GM12801 (cell line): ENCODE data around the gene LRRTM2.

Experiments used
- TF ChIP-seq, protein P1 (sequence below): IDR thresholded peaks from one replicate; pipeline ENCODE4 v1.5.1; 2011; ENCODE audit warnings: control low read depth; ENCODE audit not compliant: insufficient read length; ENCODE audit errors: extremely low read depth

LRRTM2 gene

DNA sequence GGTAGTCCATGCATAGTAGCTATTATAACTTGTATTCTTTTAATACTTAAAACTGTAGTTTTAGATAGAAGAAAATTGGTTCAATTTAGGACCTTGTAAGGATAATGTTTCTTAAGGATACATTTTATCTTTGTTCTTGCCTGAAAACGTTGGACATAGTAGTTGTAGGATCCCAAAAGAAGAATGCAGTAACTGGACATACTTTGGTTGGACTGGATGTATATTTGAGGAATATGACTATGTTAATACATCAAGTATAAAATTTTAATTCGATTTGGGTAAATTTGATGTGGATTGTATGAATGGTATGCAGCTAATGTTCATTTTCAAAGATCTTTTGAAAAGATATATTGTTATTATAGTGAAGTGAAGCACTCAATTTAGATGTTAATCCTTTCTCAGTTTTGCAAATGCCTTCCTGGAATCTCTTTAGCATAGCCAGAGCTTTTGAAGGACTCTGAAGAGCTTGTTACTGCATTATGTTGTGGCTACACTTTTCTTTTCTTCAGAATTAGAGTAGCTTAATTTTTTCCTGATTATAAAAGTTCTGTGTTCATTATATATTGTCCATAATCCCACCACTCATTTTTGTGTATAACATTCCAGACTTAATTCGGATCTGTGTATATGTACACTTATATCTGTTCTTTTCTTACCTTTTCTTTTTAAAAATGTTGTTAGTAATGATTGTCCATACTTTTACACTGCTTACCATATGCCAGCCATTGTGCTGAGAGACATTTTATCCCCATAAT is 41.2 kb downstream of the LRRTM2 start:
- TF ChIP-seq, protein P1, sequence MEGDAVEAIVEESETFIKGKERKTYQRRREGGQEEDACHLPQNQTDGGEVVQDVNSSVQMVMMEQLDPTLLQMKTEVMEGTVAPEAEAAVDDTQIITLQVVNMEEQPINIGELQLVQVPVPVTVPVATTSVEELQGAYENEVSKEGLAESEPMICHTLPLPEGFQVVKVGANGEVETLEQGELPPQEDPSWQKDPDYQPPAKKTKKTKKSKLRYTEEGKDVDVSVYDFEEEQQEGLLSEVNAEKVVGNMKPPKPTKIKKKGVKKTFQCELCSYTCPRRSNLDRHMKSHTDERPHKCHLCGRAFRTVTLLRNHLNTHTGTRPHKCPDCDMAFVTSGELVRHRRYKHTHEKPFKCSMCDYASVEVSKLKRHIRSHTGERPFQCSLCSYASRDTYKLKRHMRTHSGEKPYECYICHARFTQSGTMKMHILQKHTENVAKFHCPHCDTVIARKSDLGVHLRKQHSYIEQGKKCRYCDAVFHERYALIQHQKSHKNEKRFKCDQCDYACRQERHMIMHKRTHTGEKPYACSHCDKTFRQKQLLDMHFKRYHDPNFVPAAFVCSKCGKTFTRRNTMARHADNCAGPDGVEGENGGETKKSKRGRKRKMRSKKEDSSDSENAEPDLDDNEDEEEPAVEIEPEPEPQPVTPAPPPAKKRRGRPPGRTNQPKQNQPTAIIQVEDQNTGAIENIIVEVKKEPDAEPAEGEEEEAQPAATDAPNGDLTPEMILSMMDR, result no peak

DNA sequence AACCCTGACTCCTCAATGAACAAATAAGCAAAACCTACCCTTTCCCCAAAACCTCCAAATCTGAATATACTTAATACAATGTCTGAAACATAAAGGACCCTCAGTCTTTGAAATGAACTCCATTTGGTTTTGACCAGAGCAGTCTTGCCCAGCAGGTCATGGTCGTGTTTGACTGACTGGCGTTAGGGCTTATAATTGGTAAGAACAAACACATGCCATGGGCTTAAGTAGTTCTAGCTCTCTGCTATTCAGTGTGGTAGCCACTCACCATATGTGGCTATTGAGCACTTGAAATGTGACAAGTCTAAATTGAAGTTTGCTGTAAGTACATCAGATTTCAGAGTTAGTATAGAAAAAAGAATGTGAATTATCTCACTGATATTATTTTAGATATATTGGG is 42.1 kb downstream of the LRRTM2 start:
- TF ChIP-seq, protein P1, result no peak

DNA sequence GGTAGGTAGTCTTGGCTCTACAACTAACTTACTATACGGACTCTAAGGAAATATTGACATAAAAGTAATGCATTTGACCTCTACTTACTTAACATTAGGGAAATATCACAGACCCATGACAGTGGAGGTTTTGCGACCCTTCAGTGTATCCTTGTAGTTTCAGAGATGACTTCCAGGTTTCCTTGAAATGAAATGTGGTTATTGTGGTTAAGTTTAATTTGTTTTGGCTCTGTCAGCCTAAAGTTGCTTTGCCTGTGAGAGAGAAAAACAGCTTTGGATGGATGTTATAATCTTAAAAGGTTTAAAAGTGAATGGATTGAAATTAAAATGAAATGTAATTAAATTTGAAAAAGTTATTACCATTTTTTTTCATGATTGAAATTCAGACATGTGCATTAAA is 42.9 kb downstream of the LRRTM2 start:
- TF ChIP-seq, protein P1, result no peak

DNA sequence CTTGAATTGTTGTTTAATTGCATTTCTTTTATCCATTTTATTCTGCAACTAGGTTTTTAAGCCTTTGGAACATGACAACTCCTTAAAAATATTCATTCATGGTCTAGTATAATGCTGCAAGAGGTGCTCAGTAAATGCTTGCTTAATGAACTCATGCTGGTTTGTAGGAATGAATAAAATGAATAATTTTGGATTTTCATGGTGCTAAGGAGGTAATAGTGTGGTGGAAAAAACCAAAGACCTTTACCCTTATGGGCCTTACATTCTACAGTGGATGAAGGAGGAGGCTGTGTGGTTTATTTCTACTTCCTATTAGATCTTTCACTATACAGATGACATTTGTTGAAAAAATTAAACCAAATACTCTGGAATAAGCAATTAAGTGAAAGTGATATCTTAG is 43.4 kb downstream of the LRRTM2 start:
- TF ChIP-seq, protein P1, result no peak

DNA sequence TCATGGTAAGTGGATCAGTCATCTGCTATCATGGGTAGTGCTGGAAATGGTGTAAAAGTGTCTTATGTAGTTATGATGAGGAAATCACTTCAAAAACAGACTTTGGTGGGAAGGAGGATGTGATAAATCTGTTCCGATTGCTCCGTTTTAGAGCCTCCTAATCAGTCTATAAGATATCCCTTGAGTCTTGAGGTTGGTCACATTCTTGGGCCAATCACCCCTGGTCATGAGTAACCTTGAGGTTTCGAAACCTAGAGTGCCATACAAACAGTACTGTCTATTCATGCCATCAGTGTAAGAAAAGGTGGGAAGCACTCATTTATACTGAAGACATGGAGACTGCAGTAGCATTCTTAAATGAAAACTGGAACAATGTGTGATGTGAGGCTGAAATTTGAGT is 45.8 kb downstream of the LRRTM2 start:
- TF ChIP-seq, protein P1, result no peak

DNA sequence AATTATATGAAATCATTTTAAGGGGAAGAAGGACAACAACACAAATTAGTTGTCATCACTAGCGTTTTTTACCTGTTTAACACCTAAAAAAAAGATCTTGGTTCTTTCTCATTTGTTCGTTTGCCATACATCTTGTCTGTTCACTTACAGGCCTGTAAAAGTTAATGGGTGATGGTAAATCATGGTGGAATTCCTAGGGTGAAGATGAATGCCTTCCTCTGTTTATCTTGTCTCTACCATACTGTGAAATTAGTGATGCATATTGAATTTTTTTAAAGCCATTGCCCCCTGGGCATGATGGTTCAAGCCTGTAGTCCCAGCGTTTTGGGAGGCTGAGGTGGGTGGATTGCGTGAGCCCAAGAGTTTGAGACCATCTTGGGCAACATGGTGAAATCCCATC is 46.6 kb downstream of the LRRTM2 start:
- TF ChIP-seq, protein P1, result no peak

DNA sequence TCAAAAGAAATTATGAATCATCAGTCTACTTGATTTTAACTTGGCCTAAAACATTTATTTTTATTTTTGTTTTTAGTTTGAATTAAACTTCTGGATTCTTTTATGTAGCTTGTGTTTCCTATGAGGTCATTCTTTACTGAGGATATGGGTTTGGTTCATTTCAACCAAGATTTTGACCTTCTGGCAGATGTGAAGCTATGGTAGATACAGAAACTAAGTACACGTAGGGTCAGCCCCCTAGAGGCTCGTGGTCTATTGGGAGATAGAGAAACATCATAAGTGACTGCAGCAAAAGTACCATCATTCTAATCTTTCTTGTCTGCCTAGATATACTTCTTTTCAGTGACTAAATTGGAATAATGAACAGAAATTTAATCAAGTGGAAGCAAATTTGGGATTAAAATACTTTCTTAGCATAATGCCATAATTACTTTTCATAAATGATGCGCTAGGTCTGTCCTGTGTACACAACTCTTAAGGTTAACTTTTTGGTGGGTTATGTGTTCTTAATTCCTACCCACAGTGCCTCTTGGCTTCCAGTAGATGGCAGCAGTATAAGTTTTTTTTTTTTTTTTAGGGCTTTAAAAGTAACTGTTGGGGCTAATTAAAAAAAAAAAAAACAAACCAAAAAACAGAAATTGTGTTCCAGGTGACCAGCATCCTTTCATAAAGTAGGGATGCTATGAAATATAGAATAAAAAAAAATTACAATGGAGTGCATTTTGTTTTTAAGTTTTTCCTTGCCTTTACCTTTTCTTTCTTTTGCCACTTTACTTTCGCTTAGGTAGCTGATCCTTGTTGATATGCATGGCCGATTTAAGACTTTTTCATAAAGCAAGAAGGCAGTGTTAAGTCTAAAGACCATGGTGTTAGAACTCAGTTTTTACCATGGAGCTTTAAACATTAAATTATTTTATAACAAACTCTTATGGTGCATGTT is 49.9 kb downstream of the LRRTM2 start:
- TF ChIP-seq, protein P1, result no peak
